GM12878 (cell line): ENCODE results near the gene GRIA2. TPM values are rescaled to one million over a fixed set of nuclear protein-coding genes. Genes with fewer than 3 reads are reported as not detected.

Experiments used
- ATAC-seq: fragments of 200-7000 bp; cut with Tn5 transposase; 3 replicates; pipeline ENCODE4 v1.9.1; 2020; ENCODE audit warnings: mild to moderate bottlenecking, moderate library complexity
- BruUV-seq: library from RNA; stranded (reverse); fragments of 400-500 nt; replicated peaks from 2 replicates; lab custom pipeline; 2021; lab: Mats Ljungman, UMichigan
- CTCF ChIA-PET: fragments of 300-600 bp; sonication (Branson Sonifier 250); formaldehyde crosslinking; extraction: SDS; loops from one replicate; lab custom pipeline; 2021; ENCODE audit warnings: inconsistent platforms; lab: Yijun Ruan, JAX
- POLR2A ChIA-PET: fragments of 350-600 bp; formaldehyde crosslinking; extraction: SDS; loops from one replicate; lab custom pipeline; 2021; ENCODE audit warnings: inconsistent platforms; lab: Charles Lee
- RAD21 ChIA-PET: fragments of 300-600 bp; sonication (Branson Sonifier 250); formaldehyde crosslinking; loops from one replicate; lab custom pipeline; 2023; ENCODE audit warnings: antibody characterized with exemption; ENCODE audit not compliant: unreplicated experiment; lab: Charles Lee
- SMC1A ChIA-PET: fragments of 300-600 bp; sonication (Branson Sonifier 250); formaldehyde crosslinking; loops from one replicate; lab custom pipeline; 2023; ENCODE audit not compliant: unreplicated experiment, uncharacterized antibody; lab: Charles Lee
- DNase-seq: peaks from one replicate; pipeline ENCODE4 v3.0.0-alpha.2; 2011; ENCODE audit warnings: low read depth, low spot score
- FAIRE-seq: peaks from 3 replicates; lab custom pipeline; 2011; peaks lifted over from hg19 to GRCh38; lab: Jason Lieb, UNC
- H2AFZ ChIP-seq: 2 replicates; pipeline ENCODE4 v1.6.0; 2011; ENCODE audit warnings: low read depth, low read length, control low read depth; ENCODE audit not compliant: control insufficient read depth
- H3K27ac ChIP-seq: 2 replicates; pipeline ENCODE4 v1.5.1; 2011; ENCODE audit warnings: control low read depth; ENCODE audit not compliant: control insufficient read depth, insufficient read depth
- H3K27me3 ChIP-seq, 2 experiments: replicated peaks in 1 of 2; 2 replicates each; pipeline versions ENCODE4 v1.6.0 to v1.6.1; 2011; ENCODE audit warnings: low read length in 1 of 2; ENCODE audit not compliant: control insufficient read depth in 2 of 2, insufficient read depth in 2 of 2
- H3K36me3 ChIP-seq, 2 experiments: 2 replicates each; pipeline ENCODE4 v1.5.1; 2011; ENCODE audit warnings: low read length in 1 of 2; ENCODE audit not compliant: control insufficient read depth in 2 of 2, insufficient read depth in 2 of 2
- H3K4me1 ChIP-seq: 2 replicates; pipeline ENCODE4 v1.6.1; 2011; ENCODE audit warnings: mild to moderate bottlenecking, low read length, moderate library complexity, mixed read lengths; ENCODE audit not compliant: control insufficient read depth, insufficient read depth
- H3K4me2 ChIP-seq: 2 replicates; pipeline ENCODE4 v1.6.0; 2011; ENCODE audit warnings: control low read depth; ENCODE audit not compliant: control insufficient read depth, insufficient read depth
- H3K4me3 ChIP-seq: fragments of 200-600 bp; sonication (generic); 2 replicates; pipeline ENCODE4 v1.5.1; 2016
- H3K79me2 ChIP-seq: 2 replicates; pipeline ENCODE4 v1.6.0; 2011; ENCODE audit warnings: low read length; ENCODE audit not compliant: control insufficient read depth, insufficient read depth
- H3K9ac ChIP-seq: 2 replicates; pipeline ENCODE4 v1.8.0; 2011; ENCODE audit warnings: low read length, control low read depth, mixed read lengths; ENCODE audit not compliant: control insufficient read depth, insufficient read depth
- H3K9me3 ChIP-seq: replicated peaks from 3 replicates; pipeline ENCODE4 v1.5.1; 2011; ENCODE audit warnings: mild to moderate bottlenecking, low read length; ENCODE audit not compliant: control insufficient read depth, insufficient read depth
- H4K20me1 ChIP-seq: 2 replicates; pipeline ENCODE4 v1.6.0; 2011; ENCODE audit not compliant: control insufficient read depth, insufficient read depth
- CEBPZ ChIP-seq: fragments of 150-350 bp; IDR thresholded peaks from 2 replicates; pipeline ENCODE4 v1.6.1; 2016; ENCODE audit warnings: low read depth, low read length
- in situ Hi-C: fragments of 300-500 bp; cut with MboI; formaldehyde crosslinking; loops from 9 replicates; pipeline ENCODE4 v1.14.3; 2018; ENCODE audit warnings: mixed read lengths
- intact Hi-C: fragments of 100-400 bp; cut with micrococcal nuclease; formaldehyde crosslinking; loops from one replicate; pipeline ENCODE4 v1.14.2; 2022; ENCODE audit not compliant: unreplicated experiment
- polyA plus RNA-seq, 11 experiments: library from polyadenylated mRNA; depleted of rRNA in 4 of 11; unstranded in 6 of 11; stranded (reverse) in 5 of 11; fragments of >200 nt; fragmentation: Nextera tagmentation in 4 of 11; fragmentation: Illumina TruSeq in 1 of 11; extraction: Ambion mirVana in 4 of 11; extraction: Trizol in 1 of 11; gene quantifications; 1 replicate in 1 of 11; 2 replicates in 10 of 11; pipeline versions ENCODE4 v1.2.1 to v1.2.3, GENCODE V29; 2011 to 2016; ENCODE audit warnings: inconsistent platforms in 2 of 11, missing spikeins in 2 of 11, low read depth in 1 of 11
- small RNA-seq: library from RNA; depleted of rRNA; stranded (forward); fragments of <200 nt; gene quantifications from one replicate; pipeline ENCODE3, GENCODE V24; 2014
- total RNA-seq, 4 experiments: library from RNA; depleted of rRNA in 3 of 4; stranded (reverse); fragments of >200 nt in 3 of 4; fragmentation: Illumina TruSeq in 1 of 4; extraction: Trizol in 1 of 4; gene quantifications; 2 replicates each; pipeline versions ENCODE4 v1.2.1 to v1.2.3, GENCODE V29; 2013 to 2021

GRIA2 gene
- total and polyA plus RNA-seq, 10 of the 15 experiments (the other 5 are each of a cell fraction or from before 2014, with no cell fraction given), result under 0.01 TPM; not detected in 9

DNA sequence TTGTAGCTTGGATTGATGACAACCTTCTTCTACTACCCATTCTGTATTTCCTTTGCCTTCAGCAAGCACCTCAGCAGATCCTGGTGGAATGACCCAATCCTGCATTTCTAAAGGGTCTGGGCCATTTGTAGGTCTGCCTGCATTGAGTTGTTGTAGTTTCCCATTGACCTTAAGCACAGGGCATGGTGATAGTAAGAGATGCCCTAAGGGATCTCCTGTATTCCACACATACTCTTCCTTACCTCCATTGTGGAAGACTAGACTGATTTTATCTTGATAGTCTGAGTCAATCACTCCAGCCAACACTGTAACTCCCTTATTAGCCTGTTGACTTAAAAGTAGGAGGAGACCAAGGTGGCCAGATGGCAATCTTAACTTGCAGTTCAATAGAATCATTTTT lies 184.5 kb downstream of the GRIA2 start:
- SMC1A ChIA-PET, result no interaction called here
- intact Hi-C loops, result no loop called here

More for the DNA sequence above, 184.5 kb downstream of the GRIA2 start:
- H3K9me3 ChIP-seq, result no peaks in the 10 kb centered on the region
- H3K4me2 ChIP-seq, result no peak overlapping the region
- H3K4me3 ChIP-seq, result no peak overlapping the region
- no peak for ATAC-seq
- H3K27ac ChIP-seq, result no peak overlapping the region
- H4K20me1 ChIP-seq, result no peaks in the 10 kb centered on the region
- TF ChIP-seq CEBPZ, result no peak
- ChIA-PET RAD21 (no interaction called here), CTCF (no interaction called here), POLR2A (no interaction called here)
- H3K27me3 ChIP-seq, result no peaks in the 10 kb centered on the region
- DNase-seq, result no peak
- no peaks in the 10 kb centered on the region for H3K4me1 ChIP-seq
- in situ Hi-C loops, result no loop called here
- no peak for FAIRE-seq
- no peaks in the 10 kb centered on the region for H3K36me3 ChIP-seq
- no TSS peak for BruUV-seq
- no peak overlapping the region for H3K9ac ChIP-seq
- no peak overlapping the region for H2AFZ ChIP-seq
- H3K79me2 ChIP-seq, result no peaks in the 10 kb centered on the region

Small RNA genes within 50 kb of the gene (small RNA-seq; reads per million reads assigned to genes)
- gene RNU6-582P, result not detected

Other genes starting within 250 kb of the GRIA2 start
- gene PDGFC, start 248.9 kb upstream of the GRIA2 start, total RNA-seq (2014; rRNA removed), result not detected in 2 replicates
- not detected in 2 replicates for gene PDGFC, start 248.9 kb upstream of the GRIA2 start, total RNA-seq (2014; rRNA removed; fragmentation: Illumina TruSeq; extraction: Trizol)
- 0.18 TPM in 1 of 2 replicates, not detected in the other for gene PDGFC, start 248.9 kb upstream of the GRIA2 start, total RNA-seq (2021)
- not detected in 2 replicates for gene PDGFC, start 248.9 kb upstream of the GRIA2 start, polyA plus RNA-seq (2011; rRNA removed)
- gene PDGFC, start 248.9 kb upstream of the GRIA2 start, polyA plus RNA-seq (2014; fragmentation: Illumina TruSeq; extraction: Trizol), result not detected in 2 replicates
- under 1 TPM in 1 of 2 experiments, not detected in 1; 0.02 TPM for gene PDGFC, start 248.9 kb upstream of the GRIA2 start, polyA plus RNA-seq (2014; fragmentation: Nextera tagmentation; extraction: Ambion mirVana)
- not detected in 2 replicates for gene PDGFC, start 248.9 kb upstream of the GRIA2 start, polyA plus RNA-seq (2014; rRNA removed)
- gene PDGFC, start 248.9 kb upstream of the GRIA2 start, polyA plus RNA-seq (2016; fragmentation: Nextera tagmentation; extraction: Ambion mirVana), result not detected
- gene GLRB, start 144.6 kb upstream of the GRIA2 start, total RNA-seq (2014; rRNA removed), result not detected in 2 replicates
- not detected in 2 replicates for gene GLRB, start 144.6 kb upstream of the GRIA2 start, total RNA-seq (2014; rRNA removed; fragmentation: Illumina TruSeq; extraction: Trizol)
- gene GLRB, start 144.6 kb upstream of the GRIA2 start, total RNA-seq (2021), result not detected in 2 replicates
- not detected in 2 replicates for gene GLRB, start 144.6 kb upstream of the GRIA2 start, polyA plus RNA-seq (2011; rRNA removed)
- gene GLRB, start 144.6 kb upstream of the GRIA2 start, polyA plus RNA-seq (2014; fragmentation: Illumina TruSeq; extraction: Trizol), result not detected in 2 replicates
- under 1 TPM in 1 of 2 experiments, not detected in 1; 0.04 TPM for gene GLRB, start 144.6 kb upstream of the GRIA2 start, polyA plus RNA-seq (2014; fragmentation: Nextera tagmentation; extraction: Ambion mirVana)
- gene GLRB, start 144.6 kb upstream of the GRIA2 start, polyA plus RNA-seq (2014; rRNA removed), result not detected in 2 replicates
- gene GLRB, start 144.6 kb upstream of the GRIA2 start, polyA plus RNA-seq (2016; fragmentation: Nextera tagmentation; extraction: Ambion mirVana), result not detected